Activated CD4-positive, alpha-beta memory T cell treated with anti-CD3 and anti-CD28 coated beads, Interleukin-2, amount 10 ng/mL, durations not matched to agents 7 days and 5 days (primary cell): ENCODE results near the gene DCST1. TPM values are rescaled to one million over a fixed set of nuclear protein-coding genes. Genes with fewer than 3 reads are reported as not detected.
A peak's percentile ranks its signal among the peaks of the same experiment; 100 is the strongest.

ENCODE experiments used
- CTCF ChIA-PET: fragments of 350-600 bp; sonication (Branson Sonifier 250); formaldehyde crosslinking; loops from one replicate; lab custom pipeline; 2021; ENCODE audit warnings: antibody characterized with exemption, inconsistent platforms; lab: Charles Lee
- POLR2A ChIA-PET: fragments of 350-600 bp; sonication (Branson Sonifier 250); formaldehyde crosslinking; loops from one replicate; lab custom pipeline; 2021; ENCODE audit warnings: antibody characterized with exemption; lab: Charles Lee
- DNase-seq: peaks from one replicate; pipeline ENCODE4 v3.0.0-alpha.2; 2020
- H3K27ac Mint-ChIP-seq: one replicate; pipeline ENCODE4 v1.8.0; 2021; ENCODE audit warnings: mild to moderate bottlenecking, mixed read lengths
- H3K27me3 Mint-ChIP-seq: one replicate; pipeline ENCODE4 v1.8.0; 2021; ENCODE audit warnings: mixed read lengths
- H3K36me3 Mint-ChIP-seq: one replicate; pipeline ENCODE4 v1.8.0; 2021; ENCODE audit warnings: low read depth, mixed read lengths
- H3K4me1 Mint-ChIP-seq: one replicate; pipeline ENCODE4 v1.8.0; 2021; ENCODE audit warnings: mixed read lengths
- H3K4me3 Mint-ChIP-seq: one replicate; pipeline ENCODE4 v1.8.0; 2021; ENCODE audit warnings: mild to moderate bottlenecking, mixed read lengths
- H3K9me3 Mint-ChIP-seq: one replicate; pipeline ENCODE4 v1.8.0; 2021; ENCODE audit warnings: mixed read lengths
- total RNA-seq, 2 experiments: library from RNA; stranded (reverse); gene quantifications; one replicate each; pipeline ENCODE4 v1.2.3, GENCODE V29; 2021

DCST1 gene
- total RNA-seq, 2 experiments from 2014 or later, result not detected

- Mint-ChIP-seq H3K27me3 (peaks cover 59% of the 10 kb centered on the region), H3K4me1 (peaks cover 60% of the 10 kb centered on the region), H3K9me3 (no peaks in the 10 kb centered on the region), H3K27ac (no peak overlapping the region), H3K4me3 (peak overlapping the region; percentile 23), H3K36me3 (no peaks in the 10 kb centered on the region)
- ChIA-PET POLR2A (interaction anchor here (0.9 to 1.7 kb wide), 3 partner anchors 54 to 145 kb away, joined by 3 to 4 read pairs (median 3); partner anchors contain the start of genes PBXIP1, PMVK and SLC50A1), CTCF (interaction anchor here (0.6 to 1.7 kb wide), 5 partner anchors 15 to 108 kb away, joined by 3 to 6 read pairs (median 3); partner anchors contain the start of gene KRTCAP2)
- DNase-seq, result no peak
Observed at GRCh38 chr1:155081472-155082300, 48.1 kb downstream of the DCST1 start.

DNA sequence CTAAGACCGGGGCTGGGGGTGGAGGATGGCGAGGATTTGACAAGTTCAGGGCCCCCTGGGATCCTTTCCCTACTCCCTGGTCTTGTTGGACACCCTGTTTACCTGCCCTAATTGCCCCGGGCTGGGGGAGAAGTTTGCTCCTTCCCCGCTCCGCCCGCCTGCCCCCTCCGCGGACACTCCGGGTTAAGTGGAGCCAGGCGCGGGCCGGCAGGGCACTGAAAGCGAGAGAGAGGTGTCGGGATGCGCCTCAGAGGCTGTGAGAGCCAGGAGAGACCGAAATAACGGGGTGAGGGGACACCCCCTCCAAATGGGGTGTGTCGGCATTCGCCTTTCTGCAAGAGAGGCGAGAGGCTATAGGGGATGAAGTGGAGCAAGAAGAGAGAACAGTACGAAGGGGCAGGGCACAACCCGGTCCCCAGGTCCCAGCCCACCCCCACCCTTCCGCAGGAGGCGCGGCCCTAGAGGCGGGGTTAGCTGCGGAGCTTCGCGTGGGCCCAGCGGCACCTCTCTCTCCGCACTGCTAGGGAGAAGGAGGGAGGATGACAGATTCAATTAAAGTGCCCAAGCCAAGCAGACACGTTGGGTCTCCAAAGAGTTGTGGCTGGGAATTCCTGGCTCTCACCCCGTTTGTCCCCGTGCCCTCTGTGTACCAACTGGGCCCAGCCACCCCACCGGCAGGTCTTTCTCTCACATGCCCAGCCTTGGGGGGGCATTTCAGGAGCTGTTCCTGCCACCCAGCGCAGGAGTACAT, 48.9 kb downstream of the DCST1 start:
- peaks cover 59% of the 10 kb centered on the region for H3K4me1 Mint-ChIP-seq
- ChIA-PET CTCF (interaction anchor here (1.2 kb wide), 1 partner anchor 11 kb away, joined by 3 read pairs; no protein-coding TSS in a partner anchor), POLR2A (no interaction called here)
- no peak overlapping the region for H3K4me3 Mint-ChIP-seq
- H3K36me3 Mint-ChIP-seq, result no peaks in the 10 kb centered on the region
- peaks cover 55% of the 10 kb centered on the region for H3K27me3 Mint-ChIP-seq
- no peak for DNase-seq
- H3K9me3 Mint-ChIP-seq, result no peaks in the 10 kb centered on the region
- no peak overlapping the region for H3K27ac Mint-ChIP-seq

DNA sequence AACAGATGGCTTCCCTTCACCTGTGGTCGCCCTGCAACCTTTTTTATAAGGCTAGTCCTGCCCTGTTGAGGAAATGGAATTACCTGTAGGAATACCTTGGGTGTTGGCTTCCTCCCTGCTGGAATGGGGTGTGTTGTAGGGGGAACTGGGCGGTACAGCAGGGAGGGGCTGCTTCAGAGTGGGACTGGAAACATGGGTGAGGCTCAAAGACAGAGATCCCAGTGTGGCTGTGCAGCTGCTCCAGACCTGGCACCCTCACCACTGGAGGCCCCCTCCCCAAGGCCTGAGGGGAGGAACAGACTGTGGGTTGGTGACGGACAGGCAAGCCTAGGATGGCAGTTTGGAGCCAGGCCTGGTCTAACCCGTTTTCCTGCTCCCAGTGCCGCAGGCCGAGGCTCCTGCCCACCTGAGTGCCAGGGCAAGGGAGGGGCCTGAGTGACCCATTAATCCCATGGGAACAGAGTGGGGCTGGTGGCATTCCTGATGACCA, 49.5 kb downstream of the DCST1 start:
- H3K4me1 Mint-ChIP-seq, result peaks cover 55% of the 10 kb centered on the region
- ChIA-PET CTCF (interaction anchor here (1.2 to 3.9 kb wide), 3 partner anchors 11 to 30 kb away, joined by 3 to 121 read pairs (median 61); partner anchors contain the start of genes ADAM15 and EFNA4), POLR2A (no interaction called here)
- DNase-seq, result no peak
- H3K27me3 Mint-ChIP-seq, result peaks cover 50% of the 10 kb centered on the region
- H3K9me3 Mint-ChIP-seq, result no peaks in the 10 kb centered on the region
- no peaks in the 10 kb centered on the region for H3K36me3 Mint-ChIP-seq
- no peak overlapping the region for H3K4me3 Mint-ChIP-seq
- H3K27ac Mint-ChIP-seq, result no peak overlapping the region

GRCh38 chr1:155083865-155084721, 50.5 kb downstream of the DCST1 start:
- ChIA-PET POLR2A (interaction anchor here (0.7 to 2.6 kb wide), 15 partner anchors 10 to 1121 kb away, joined by 3 to 18 read pairs (median 4); partner anchors contain the start of genes EFNA4, KRTCAP2, PMVK and SLC39A1), CTCF (interaction anchor here (0.8 to 3.9 kb wide), 37 partner anchors 9 to 525 kb away, joined by 3 to 121 read pairs (median 5); partner anchors contain the start of genes ADAM15, EFNA4, FLAD1 and KRTCAP2)
- H3K36me3 Mint-ChIP-seq, result no peaks in the 10 kb centered on the region
- peak overlapping the region; percentile 82 for H3K27ac Mint-ChIP-seq
- peak overlapping the region; percentile 90 for H3K4me3 Mint-ChIP-seq
- H3K9me3 Mint-ChIP-seq, result no peaks in the 10 kb centered on the region
- DNase-seq, result peak; percentile 49
- H3K4me1 Mint-ChIP-seq, result peaks cover 52% of the 10 kb centered on the region
- peaks cover 43% of the 10 kb centered on the region for H3K27me3 Mint-ChIP-seq

GRCh38 chr1:155084722-155085503, 51.3 kb downstream of the DCST1 start:
- CTCF ChIA-PET, result interaction anchor here (0.6 to 3.9 kb wide), 60 partner anchors 9 to 605 kb away, joined by 3 to 121 read pairs (median 4); partner anchors contain the start of genes ADAM15, EFNA4, FLAD1 and KRTCAP2
- Mint-ChIP-seq H3K4me1 (peaks cover 44% of the 10 kb centered on the region), H3K27me3 (peaks cover 35% of the 10 kb centered on the region), H3K27ac (peak overlapping the region; percentile 82), H3K9me3 (no peaks in the 10 kb centered on the region), H3K4me3 (peak overlapping the region; percentile 90), H3K36me3 (no peaks in the 10 kb centered on the region)
- peak; percentile 93 for DNase-seq
- POLR2A ChIA-PET, result interaction anchor here (0.7 to 2.6 kb wide), 18 partner anchors 9 to 1122 kb away, joined by 3 to 18 read pairs (median 4); partner anchors contain the start of genes EFNA4, KRTCAP2, PMVK and SLC39A1

DNA sequence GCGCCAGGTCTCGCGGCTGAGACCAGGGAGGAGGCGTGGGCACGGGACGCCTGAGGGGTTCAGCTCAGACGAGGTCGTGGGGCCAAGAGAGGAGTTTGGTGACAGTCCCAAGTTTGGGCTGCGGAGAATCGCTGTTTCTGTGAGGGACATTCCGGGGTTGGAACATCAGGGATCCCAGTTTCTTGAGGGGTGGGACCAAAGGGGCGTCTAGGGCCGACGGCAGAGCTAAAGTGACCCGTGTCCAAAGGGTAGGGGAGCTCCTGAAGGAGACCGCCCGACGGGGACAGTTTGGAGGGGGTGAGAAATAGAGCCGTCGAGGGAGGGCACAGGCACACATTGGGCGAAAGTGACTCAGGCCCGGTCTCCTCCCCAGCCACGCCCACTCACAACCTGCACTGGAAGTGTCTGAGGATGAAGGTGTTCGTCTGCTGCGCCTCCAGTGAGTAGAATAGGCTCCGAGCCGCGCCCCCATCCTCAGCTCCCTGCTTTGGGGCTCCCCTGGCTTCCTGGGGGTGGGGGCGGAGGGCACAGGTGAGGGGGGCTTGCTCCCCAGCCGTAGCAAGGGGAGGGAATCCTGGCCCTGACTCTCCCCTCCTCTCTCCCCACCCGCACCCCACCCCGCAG, 52.0 kb downstream of the DCST1 start:
- peak; percentile 76 for DNase-seq
- Mint-ChIP-seq H3K9me3 (no peaks in the 10 kb centered on the region), H3K36me3 (no peaks in the 10 kb centered on the region), H3K27ac (peak overlapping the region; percentile 82), H3K27me3 (peaks cover 32% of the 10 kb centered on the region), H3K4me1 (peaks cover 43% of the 10 kb centered on the region), H3K4me3 (peak overlapping the region; percentile 90)
- CTCF ChIA-PET, result interaction anchor here (0.7 to 3.9 kb wide), 44 partner anchors 9 to 606 kb away, joined by 3 to 121 read pairs (median 4); partner anchors contain the start of genes ADAM15, EFNA4, FLAD1 and KRTCAP2
- POLR2A ChIA-PET, result interaction anchor here (0.9 to 2.6 kb wide), 15 partner anchors 9 to 149 kb away, joined by 3 to 18 read pairs (median 4); partner anchors contain the start of genes EFNA4, KRTCAP2, PMVK and TRIM46

DNA sequence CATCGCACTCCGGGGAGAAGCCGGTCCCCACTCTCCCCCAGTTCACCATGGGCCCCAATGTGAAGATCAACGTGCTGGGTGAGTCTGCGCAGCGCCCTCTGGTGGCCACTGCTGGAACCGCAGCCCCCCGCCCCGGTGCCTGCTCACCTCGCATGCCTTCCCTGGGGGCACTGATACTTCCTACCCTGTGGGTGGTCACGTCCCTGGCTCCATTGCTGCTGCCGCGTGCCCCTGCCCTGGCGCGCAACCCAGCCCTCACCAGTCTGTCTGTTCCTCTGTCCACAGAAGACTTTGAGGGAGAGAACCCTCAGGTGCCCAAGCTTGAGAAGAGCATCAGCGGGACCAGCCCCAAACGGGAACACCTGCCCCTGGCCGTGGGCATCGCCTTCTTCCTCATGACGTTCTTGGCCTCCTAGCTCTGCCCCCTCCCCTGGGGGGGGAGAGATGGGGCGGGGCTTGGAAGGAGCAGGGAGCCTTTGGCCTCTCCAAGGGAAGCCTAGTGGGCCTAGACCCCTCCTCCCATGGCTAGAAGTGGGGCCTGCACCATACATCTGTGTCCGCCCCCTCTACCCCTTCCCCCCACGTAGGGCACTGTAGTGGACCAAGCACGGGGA, 52.6 kb downstream of the DCST1 start:
- POLR2A ChIA-PET, result interaction anchor here (1.3 to 2.6 kb wide), 4 partner anchors 22 to 87 kb away, joined by 3 to 18 read pairs (median 12); partner anchors contain the start of genes EFNA4, KRTCAP2 and TRIM46
- Mint-ChIP-seq H3K4me3 (peak overlapping the region; percentile 90), H3K36me3 (no peaks in the 10 kb centered on the region), H3K27me3 (peaks cover 29% of the 10 kb centered on the region), H3K9me3 (no peaks in the 10 kb centered on the region), H3K27ac (peak overlapping the region; percentile 64), H3K4me1 (peaks cover 42% of the 10 kb centered on the region)
- CTCF ChIA-PET, result interaction anchor here (0.7 to 3.9 kb wide), 19 partner anchors 9 to 527 kb away, joined by 3 to 121 read pairs (median 8); partner anchors contain the start of genes ADAM15, EFNA4, FLAD1 and KRTCAP2
- peak; percentile 85 for DNase-seq

- no peak overlapping the region for H3K27ac Mint-ChIP-seq
- no peak for DNase-seq
- H3K4me3 Mint-ChIP-seq, result no peak overlapping the region
- POLR2A ChIA-PET, result interaction anchor here (2.6 kb wide), 1 partner anchor 86 kb away, joined by 18 read pairs; the partner anchor contains the start of genes KRTCAP2 and TRIM46
- H3K36me3 Mint-ChIP-seq, result no peaks in the 10 kb centered on the region
- H3K27me3 Mint-ChIP-seq, result peaks cover 23% of the 10 kb centered on the region
- no peaks in the 10 kb centered on the region for H3K9me3 Mint-ChIP-seq
- H3K4me1 Mint-ChIP-seq, result peaks cover 40% of the 10 kb centered on the region
- CTCF ChIA-PET, result interaction anchor here (0.9 to 3.9 kb wide), 7 partner anchors 8 to 527 kb away, joined by 3 to 121 read pairs (median 32); partner anchors contain the start of genes EFNA4 and KRTCAP2
Observed at GRCh38 chr1:155086856-155087535, 53.4 kb downstream of the DCST1 start.

- Mint-ChIP-seq H3K9me3 (no peaks in the 10 kb centered on the region), H3K27ac (no peak overlapping the region), H3K4me3 (no peak overlapping the region), H3K4me1 (peaks cover 9% of the 10 kb centered on the region), H3K27me3 (peaks cover 22% of the 10 kb centered on the region), H3K36me3 (no peaks in the 10 kb centered on the region)
- ChIA-PET POLR2A (interaction anchor here (0.7 to 1.4 kb wide), 6 partner anchors 39 to 136 kb away, joined by 3 to 10 read pairs (median 4); partner anchors contain the start of gene KRTCAP2), CTCF (interaction anchor here (0.6 to 6.7 kb wide), 33 partner anchors 8 to 116 kb away, joined by 3 to 209 read pairs (median 4); partner anchors contain the start of genes FLAD1, KRTCAP2 and SLC50A1)
- peak; percentile 81 for DNase-seq
Observed at GRCh38 chr1:155091071-155092051, 57.7 kb downstream of the DCST1 start.
